Trophoblast cell (in vitro differentiated cells and primary cell): Measurements from ENCODE around the gene BTNL3.

Source experiments
- DNase-seq, 2 donors: peaks; one replicate each; pipeline ENCODE4 v3.0.0-alpha.2; 2016
- H2AFZ ChIP-seq: 2 replicates; pipeline ENCODE4 v1.6.1; 2013; ENCODE audit warnings: low read length, moderate library complexity, mild to moderate bottlenecking; ENCODE audit not compliant: insufficient read depth, poor library complexity
- H2AK5ac ChIP-seq: 2 replicates; pipeline ENCODE4 v1.6.1; 2013; ENCODE audit warnings: mild to moderate bottlenecking, low read length
- H2BK120ac ChIP-seq: 2 replicates; pipeline ENCODE4 v1.6.1; 2013; ENCODE audit warnings: low read length, mild to moderate bottlenecking, moderate library complexity; ENCODE audit not compliant: insufficient read depth, poor library complexity
- H2BK12ac ChIP-seq: 2 replicates; pipeline ENCODE4 v1.6.1; 2013; ENCODE audit warnings: mild to moderate bottlenecking, low read length, moderate library complexity
- H2BK5ac ChIP-seq: 2 replicates; pipeline ENCODE4 v1.6.1; 2013; ENCODE audit warnings: low read length, low read depth, moderate library complexity, mild to moderate bottlenecking; ENCODE audit not compliant: poor library complexity
- H3K14ac ChIP-seq: 2 replicates; pipeline ENCODE4 v1.6.1; 2013; ENCODE audit warnings: mild to moderate bottlenecking, low read length
- H3K18ac ChIP-seq: 2 replicates; pipeline ENCODE4 v1.6.1; 2013; ENCODE audit warnings: mild to moderate bottlenecking, low read length
- H3K23ac ChIP-seq: 2 replicates; pipeline ENCODE4 v1.6.1; 2013; ENCODE audit warnings: low read length
- H3K27ac ChIP-seq: 2 replicates; pipeline ENCODE4 v1.5.1; 2013; ENCODE audit warnings: low read depth, mild to moderate bottlenecking, inconsistent platforms, low read length, moderate library complexity
- H3K27me3 ChIP-seq: 2 replicates; pipeline ENCODE4 v1.6.1; 2013; ENCODE audit warnings: inconsistent platforms, mild to moderate bottlenecking, low read length, moderate library complexity; ENCODE audit not compliant: insufficient read depth
- H3K36me3 ChIP-seq, 2 experiments: 1 replicate in 1 of 2; 2 replicates in 1 of 2; pipeline ENCODE4 v1.6.1; 2013; ENCODE audit warnings: low read length in 2 of 2, mild to moderate bottlenecking in 2 of 2, moderate library complexity in 1 of 2; ENCODE audit not compliant: insufficient read depth in 2 of 2, control insufficient read depth in 1 of 2
- H3K4ac ChIP-seq: 2 replicates; pipeline ENCODE4 v1.6.1; 2013; ENCODE audit warnings: low read depth, mild to moderate bottlenecking, low read length, moderate library complexity
- H3K4me1 ChIP-seq, 2 experiments: 1 replicate in 1 of 2; 2 replicates in 1 of 2; pipeline ENCODE4 v1.6.1; 2013; ENCODE audit warnings: low read length in 2 of 2, mild to moderate bottlenecking in 2 of 2, moderate library complexity in 1 of 2; ENCODE audit not compliant: insufficient read depth in 2 of 2, control insufficient read depth in 1 of 2
- H3K4me2 ChIP-seq: 2 replicates; pipeline ENCODE4 v1.6.1; 2013; ENCODE audit warnings: inconsistent platforms, mild to moderate bottlenecking, low read length, moderate library complexity
- H3K4me3 ChIP-seq: 2 replicates; pipeline ENCODE4 v1.5.1; 2013; ENCODE audit warnings: mild to moderate bottlenecking, low read depth, low read length, inconsistent platforms
- H3K79me1 ChIP-seq: one replicate; pipeline ENCODE4 v1.6.1; 2013; ENCODE audit warnings: low read length
- H3K79me2 ChIP-seq: 2 replicates; pipeline ENCODE4 v1.6.1; 2013; ENCODE audit warnings: low read length, mild to moderate bottlenecking; ENCODE audit not compliant: control insufficient read depth, insufficient read depth, poor library complexity
- H3K9ac ChIP-seq: 2 replicates; pipeline ENCODE4 v1.6.1; 2013; ENCODE audit warnings: mild to moderate bottlenecking, low read length
- H3K9me3 ChIP-seq: 2 replicates; pipeline ENCODE4 v1.6.1; 2013; ENCODE audit warnings: low read depth, mild to moderate bottlenecking, control low read depth, inconsistent platforms, low read length; ENCODE audit not compliant: insufficient read depth
- H4K12ac ChIP-seq: 2 replicates; pipeline ENCODE4 v1.6.1; 2013; ENCODE audit warnings: low read depth, mild to moderate bottlenecking, low read length, moderate library complexity
- H4K8ac ChIP-seq: 2 replicates; pipeline ENCODE4 v1.6.1; 2013; ENCODE audit warnings: low read depth, mild to moderate bottlenecking, low read length, moderate library complexity
- H4K91ac ChIP-seq: one replicate; pipeline ENCODE4 v1.6.1; 2013; ENCODE audit warnings: low read depth, mild to moderate bottlenecking, low read length, moderate library complexity
- WGBS: extraction: QIAGEN DNeasy Blood & Tissue Kit; methylation state at CpG from one replicate; pipeline ENCODE4 v1.1.7; 2013; ENCODE audit warnings: missing lambda C conversion rate; ENCODE audit not compliant: insufficient read length, insufficient coverage; ENCODE audit errors: extremely low coverage; 5-methylcytosine and 5-hydroxymethylcytosine counted together

Gene BTNL3

GRCh38 chr5:181047921-181048320 is 59.3 kb downstream of the BTNL3 start:
- Histone ChIP-seq H3K4me3 (no peak overlapping the region), H2AFZ (no peak overlapping the region), H3K36me3 (no peaks in the 10 kb centered on the region), H3K18ac (no peak overlapping the region), H4K91ac (no peak overlapping the region), H2AK5ac (no peak overlapping the region), H3K9ac (no peak overlapping the region), H3K4me2 (no peak overlapping the region), H2BK12ac (no peak overlapping the region), H3K4me1 (peaks cover 3 to 4% of the 10 kb centered on the region in 2 experiments), H4K8ac (no peak overlapping the region), H3K27ac (no peak overlapping the region), H2BK120ac (no peak overlapping the region), H3K27me3 (peaks cover 15% of the 10 kb centered on the region), H3K23ac (no peak overlapping the region), H3K9me3 (peaks cover 4% of the 10 kb centered on the region), H2BK5ac (no peak overlapping the region), H4K12ac (no peak overlapping the region), H3K79me2 (no peaks in the 10 kb centered on the region), H3K79me1 (no peaks in the 10 kb centered on the region), H3K14ac (no peak overlapping the region), H3K4ac (no peak overlapping the region)
- no peak for DNase-seq
- WGBS: no CpG with 5 or more reads among the region's 15 CpGs

- Histone ChIP-seq H3K14ac (no peak overlapping the region), H3K9me3 (peaks cover 7% of the 10 kb centered on the region), H3K18ac (no peak overlapping the region), H2AFZ (no peak overlapping the region), H3K4me1 (peaks cover 8 to 9% of the 10 kb centered on the region in 2 experiments), H2BK120ac (no peak overlapping the region), H4K91ac (no peak overlapping the region), H3K9ac (no peak overlapping the region), H3K79me1 (no peaks in the 10 kb centered on the region), H3K27ac (no peak overlapping the region), H2BK12ac (no peak overlapping the region), H4K8ac (no peak overlapping the region), H3K27me3 (peaks cover 36% of the 10 kb centered on the region), H3K23ac (no peak overlapping the region), H2BK5ac (no peak overlapping the region), H3K36me3 (no peaks in the 10 kb centered on the region), H3K4me3 (no peak overlapping the region), H3K4me2 (no peak overlapping the region), H4K12ac (no peak overlapping the region), H3K4ac (no peak overlapping the region), H2AK5ac (no peak overlapping the region), H3K79me2 (no peaks in the 10 kb centered on the region)
- WGBS: no CpG with 5 or more reads among the region's 5 CpGs
- DNase-seq: no peak
Observed at GRCh38 chr5:181050016-181050415, 61.4 kb downstream of the BTNL3 start.

- Histone ChIP-seq H4K8ac (no peak overlapping the region), H3K9ac (no peak overlapping the region), H4K91ac (no peak overlapping the region), H3K4ac (no peak overlapping the region), H2AFZ (peak overlapping the region; percentile 37), H2BK120ac (no peak overlapping the region), H3K79me2 (no peaks in the 10 kb centered on the region), H3K14ac (no peak overlapping the region), H4K12ac (no peak overlapping the region), H3K4me1 (peaks cover 8 to 9% of the 10 kb centered on the region in 2 experiments), H3K79me1 (no peaks in the 10 kb centered on the region), H3K36me3 (no peaks in the 10 kb centered on the region), H3K27ac (no peak overlapping the region), H3K18ac (no peak overlapping the region), H3K9me3 (peaks cover 6% of the 10 kb centered on the region), H2BK5ac (no peak overlapping the region), H3K27me3 (peaks cover 42% of the 10 kb centered on the region), H2BK12ac (no peak overlapping the region), H3K4me2 (peak overlapping the region; percentile 59), H3K4me3 (peak overlapping the region; percentile 37), H2AK5ac (no peak overlapping the region), H3K23ac (no peak overlapping the region)
- no peak for DNase-seq
- WGBS: no CpG with 5 or more reads among the region's 27 CpGs
Observed at GRCh38 chr5:181051841-181052671, 63.4 kb downstream of the BTNL3 start.

GRCh38 chr5:181052672-181053487 is 64.2 kb downstream of the BTNL3 start:
- H2BK120ac ChIP-seq: no peak overlapping the region
- no peak overlapping the region for H3K18ac ChIP-seq
- H3K4ac ChIP-seq: no peak overlapping the region
- peaks cover 8 to 9% of the 10 kb centered on the region in 2 experiments for H3K4me1 ChIP-seq
- H3K23ac ChIP-seq: no peak overlapping the region
- no peaks in the 10 kb centered on the region for H3K36me3 ChIP-seq
- no peak overlapping the region for H4K8ac ChIP-seq
- WGBS: no CpG with 5 or more reads among the region's 120 CpGs
- no peaks in the 10 kb centered on the region for H3K79me2 ChIP-seq
- no peak overlapping the region for H2BK12ac ChIP-seq
- H3K4me3 ChIP-seq: peak overlapping the region; percentile 71
- H4K91ac ChIP-seq: no peak overlapping the region
- H3K14ac ChIP-seq: no peak overlapping the region
- peak in 1 of 2 donors; percentile 5 for DNase-seq
- no peak overlapping the region for H2BK5ac ChIP-seq
- H4K12ac ChIP-seq: no peak overlapping the region
- no peak overlapping the region for H3K27ac ChIP-seq
- H3K9ac ChIP-seq: no peak overlapping the region
- H3K79me1 ChIP-seq: no peaks in the 10 kb centered on the region
- peaks cover 6% of the 10 kb centered on the region for H3K9me3 ChIP-seq
- H3K27me3 ChIP-seq: peaks cover 46% of the 10 kb centered on the region
- H3K4me2 ChIP-seq: peak overlapping the region; percentile 72
- no peak overlapping the region for H2AK5ac ChIP-seq
- H2AFZ ChIP-seq: peak overlapping the region; percentile 58
